GM12873 (cell line): ENCODE results near the gene ZNF607.

ENCODE experiments used
- TF ChIP-seq, protein P1 (sequence below): IDR thresholded peaks from 2 replicates; pipeline ENCODE4 v1.5.1; 2012; ENCODE audit warnings: low read depth, mild to moderate bottlenecking, moderate library complexity, low read length, control low read depth; ENCODE audit not compliant: insufficient read depth; ENCODE audit errors: missing control alignments

The ZNF607 gene

DNA sequence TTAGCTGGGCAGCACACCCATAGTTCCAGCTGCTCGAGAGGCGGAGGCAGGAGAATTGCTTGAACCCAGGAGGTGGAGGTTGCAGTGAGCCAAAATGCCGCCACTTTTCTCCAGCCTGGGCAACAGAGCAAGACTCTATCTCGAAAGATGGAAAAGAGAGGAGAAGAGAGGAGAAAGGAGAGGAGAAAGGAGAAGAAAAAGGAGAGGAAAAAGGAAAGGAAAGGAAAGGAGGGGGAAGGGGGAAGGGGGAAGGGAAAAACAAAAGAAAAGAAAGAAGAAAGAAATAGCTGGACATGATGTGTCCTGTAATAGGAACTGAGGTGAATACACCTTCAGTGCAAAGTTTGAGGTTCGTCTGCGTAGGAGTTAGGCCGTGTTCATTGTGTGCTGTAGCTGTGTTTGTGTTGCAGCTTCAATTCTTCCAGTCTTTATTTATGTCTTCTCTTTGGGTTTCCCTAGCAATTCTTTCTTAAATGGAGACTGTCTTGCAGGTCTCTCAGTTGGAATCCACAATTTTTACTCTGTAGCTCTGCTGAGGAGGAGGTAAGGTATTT, 13.4 kb downstream of the ZNF607 start:
- TF ChIP-seq, protein P1, sequence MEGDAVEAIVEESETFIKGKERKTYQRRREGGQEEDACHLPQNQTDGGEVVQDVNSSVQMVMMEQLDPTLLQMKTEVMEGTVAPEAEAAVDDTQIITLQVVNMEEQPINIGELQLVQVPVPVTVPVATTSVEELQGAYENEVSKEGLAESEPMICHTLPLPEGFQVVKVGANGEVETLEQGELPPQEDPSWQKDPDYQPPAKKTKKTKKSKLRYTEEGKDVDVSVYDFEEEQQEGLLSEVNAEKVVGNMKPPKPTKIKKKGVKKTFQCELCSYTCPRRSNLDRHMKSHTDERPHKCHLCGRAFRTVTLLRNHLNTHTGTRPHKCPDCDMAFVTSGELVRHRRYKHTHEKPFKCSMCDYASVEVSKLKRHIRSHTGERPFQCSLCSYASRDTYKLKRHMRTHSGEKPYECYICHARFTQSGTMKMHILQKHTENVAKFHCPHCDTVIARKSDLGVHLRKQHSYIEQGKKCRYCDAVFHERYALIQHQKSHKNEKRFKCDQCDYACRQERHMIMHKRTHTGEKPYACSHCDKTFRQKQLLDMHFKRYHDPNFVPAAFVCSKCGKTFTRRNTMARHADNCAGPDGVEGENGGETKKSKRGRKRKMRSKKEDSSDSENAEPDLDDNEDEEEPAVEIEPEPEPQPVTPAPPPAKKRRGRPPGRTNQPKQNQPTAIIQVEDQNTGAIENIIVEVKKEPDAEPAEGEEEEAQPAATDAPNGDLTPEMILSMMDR, result no peak

DNA sequence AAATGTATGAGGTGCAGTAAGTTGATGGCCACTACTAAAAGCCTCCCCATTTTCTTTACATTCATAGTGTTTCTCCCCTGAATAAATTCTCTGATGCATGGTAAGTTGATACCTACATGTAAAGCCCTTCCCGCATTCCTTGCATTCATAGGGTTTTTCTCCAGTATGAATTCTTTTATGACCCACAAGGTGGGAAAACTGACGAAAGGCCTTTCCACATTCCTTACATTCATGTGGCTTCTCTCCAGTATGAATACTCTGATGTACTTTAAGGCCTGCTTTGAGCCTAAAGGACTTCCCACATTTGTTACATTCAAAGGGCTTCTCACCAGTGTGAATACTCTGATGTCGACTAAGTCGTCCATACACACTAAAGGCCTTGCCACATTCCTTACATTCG, 20.5 kb downstream of the ZNF607 start:
- TF ChIP-seq, protein P1, result no peak

DNA sequence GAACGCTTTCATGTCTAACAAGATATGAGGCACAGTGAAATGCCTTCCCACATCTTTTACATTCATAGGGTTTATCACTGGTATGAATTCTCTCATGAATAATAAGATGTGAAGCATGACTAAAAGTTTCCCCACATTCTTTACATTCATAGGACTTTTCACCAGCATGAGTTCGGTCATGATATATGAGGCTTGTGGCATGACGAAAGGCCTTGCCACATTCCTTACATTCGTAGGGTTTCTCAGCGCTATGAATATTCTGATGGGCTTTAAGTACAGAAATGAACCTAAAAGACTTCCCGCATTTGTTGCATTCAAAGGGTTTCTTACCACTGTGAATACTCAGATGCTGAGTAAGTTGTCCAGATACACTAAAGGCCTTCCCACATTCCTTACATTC, 21.3 kb downstream of the ZNF607 start:
- TF ChIP-seq, protein P1, result no peak

DNA sequence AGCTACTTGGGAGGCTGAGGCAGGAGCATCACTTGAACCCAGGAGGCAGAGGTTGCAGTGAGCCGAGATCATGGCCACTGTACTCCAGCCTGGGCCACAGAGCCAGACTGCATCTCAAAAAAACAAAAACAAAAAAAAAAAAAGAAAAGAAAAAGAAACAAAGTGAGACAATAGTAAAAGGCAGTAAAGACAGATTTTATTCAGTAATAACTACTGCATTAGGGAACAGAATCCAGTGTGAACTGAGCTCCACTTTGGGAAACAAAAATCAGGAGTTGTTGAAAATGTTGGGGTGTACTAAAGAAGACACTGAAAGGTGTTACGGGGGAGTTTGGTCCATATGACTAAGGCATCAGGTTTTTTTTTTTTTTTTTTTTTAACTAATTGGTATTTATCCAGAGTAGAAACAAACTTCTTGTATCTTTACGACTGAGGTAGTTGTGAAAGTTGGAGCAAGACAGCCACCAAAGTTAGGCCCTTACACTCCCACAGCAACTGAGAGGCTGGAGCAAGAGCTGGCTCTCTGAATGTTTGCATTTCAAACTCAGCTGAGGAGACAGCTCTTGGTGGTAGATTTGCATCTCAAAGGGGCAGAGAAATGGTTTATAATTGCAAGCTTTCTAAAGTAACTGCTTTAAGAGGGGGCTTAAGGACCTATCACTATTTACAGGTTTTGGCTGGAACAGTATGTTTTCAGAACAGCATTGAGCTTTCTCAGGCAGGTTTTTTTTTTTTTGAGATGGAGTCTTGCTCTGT, 24.2 kb downstream of the ZNF607 start:
- TF ChIP-seq, protein P1, result no peak

DNA sequence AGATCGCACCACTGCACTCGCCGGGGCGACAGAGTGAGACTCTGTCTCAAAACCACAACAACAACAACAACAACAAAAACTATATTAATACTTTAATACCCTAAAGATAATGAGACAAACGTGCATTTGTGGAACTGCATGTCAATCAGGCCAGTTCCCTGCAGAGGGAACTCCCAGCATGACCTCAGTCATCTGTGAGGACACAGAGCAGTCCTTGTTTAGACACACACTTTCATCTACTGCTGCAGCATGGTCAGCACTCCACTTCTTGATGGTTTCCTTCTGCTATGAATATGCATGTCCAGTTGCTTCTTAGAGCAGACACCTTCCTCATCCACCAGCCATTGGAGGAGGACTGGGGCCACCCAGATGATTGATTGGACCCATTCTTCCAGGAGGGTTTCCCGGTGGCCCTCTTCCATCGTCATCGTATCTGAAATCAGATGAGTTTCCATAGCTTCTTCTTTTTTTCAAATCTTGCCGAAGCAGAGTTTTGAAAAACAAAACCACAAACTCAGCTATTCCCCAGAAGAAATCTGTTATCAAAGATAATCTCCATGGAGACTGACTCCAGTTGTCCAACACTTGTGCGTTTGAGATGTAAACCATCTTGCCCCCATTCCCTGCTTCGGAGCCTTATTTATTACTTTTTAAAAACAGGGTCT, 26.5 kb downstream of the ZNF607 start:
- TF ChIP-seq, protein P1, result no peak

- TF ChIP-seq, protein P1, result peak; percentile 1
These were observed 27.6 kb downstream of the ZNF607 start for GRCh38 chr19:37691881-37692504.

- TF ChIP-seq, protein P1, result no peak
These were observed 36.0 kb downstream of the ZNF607 start for GRCh38 chr19:37683520-37683919.
